ENCODE measurements around the gene NRXN3.

DNA sequence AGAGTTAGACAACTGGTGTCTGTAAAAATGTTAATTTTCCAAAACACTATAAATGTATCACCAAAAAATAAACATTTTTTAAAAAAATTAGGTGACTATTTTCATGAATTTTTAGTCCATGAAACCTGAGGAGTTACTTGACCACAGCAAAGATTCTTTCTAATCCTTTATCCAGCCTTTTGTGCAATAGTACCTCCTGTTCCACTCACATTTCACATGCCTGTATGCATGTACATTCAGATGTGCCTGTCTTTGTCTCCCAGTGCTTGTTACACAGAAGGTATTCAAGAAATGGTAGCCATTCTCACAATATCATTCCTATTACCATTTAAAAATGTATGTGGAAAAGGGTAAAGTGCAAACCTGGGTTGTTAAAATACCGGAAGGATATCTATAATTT, 1184.2 kb downstream of the NRXN3 start:
- TF ChIP-seq, protein P1, sequence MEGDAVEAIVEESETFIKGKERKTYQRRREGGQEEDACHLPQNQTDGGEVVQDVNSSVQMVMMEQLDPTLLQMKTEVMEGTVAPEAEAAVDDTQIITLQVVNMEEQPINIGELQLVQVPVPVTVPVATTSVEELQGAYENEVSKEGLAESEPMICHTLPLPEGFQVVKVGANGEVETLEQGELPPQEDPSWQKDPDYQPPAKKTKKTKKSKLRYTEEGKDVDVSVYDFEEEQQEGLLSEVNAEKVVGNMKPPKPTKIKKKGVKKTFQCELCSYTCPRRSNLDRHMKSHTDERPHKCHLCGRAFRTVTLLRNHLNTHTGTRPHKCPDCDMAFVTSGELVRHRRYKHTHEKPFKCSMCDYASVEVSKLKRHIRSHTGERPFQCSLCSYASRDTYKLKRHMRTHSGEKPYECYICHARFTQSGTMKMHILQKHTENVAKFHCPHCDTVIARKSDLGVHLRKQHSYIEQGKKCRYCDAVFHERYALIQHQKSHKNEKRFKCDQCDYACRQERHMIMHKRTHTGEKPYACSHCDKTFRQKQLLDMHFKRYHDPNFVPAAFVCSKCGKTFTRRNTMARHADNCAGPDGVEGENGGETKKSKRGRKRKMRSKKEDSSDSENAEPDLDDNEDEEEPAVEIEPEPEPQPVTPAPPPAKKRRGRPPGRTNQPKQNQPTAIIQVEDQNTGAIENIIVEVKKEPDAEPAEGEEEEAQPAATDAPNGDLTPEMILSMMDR (IDR thresholded peaks at IDR 0.05 in 4 of 5, conservative IDR thresholded peaks at IDR 0.05 in 1 of 5) = no peak
- TF ChIP-seq POLR2A (IDR thresholded peaks at IDR 0.05) = no peak
